Liver (tissue), 3 donors: Measurements from ENCODE around the gene PRKCSH.

Experiments used
- CTCF ChIP-seq: fragments of 150-350 bp; IDR thresholded peaks from 2 replicates; pipeline ENCODE4 v1.5.1; 2017; ENCODE audit warnings: improper control_type of control experiment, low read depth, low read length; ENCODE audit not compliant: missing input control
- GABPA ChIP-seq, 2 donors: IDR thresholded peaks in 1 of 2; conservative IDR thresholded peaks in 1 of 2; 2 replicates each; pipeline ENCODE4 v1.6.1; 2016; ENCODE audit warnings: antibody characterized with exemption in 2 of 2, mild to moderate bottlenecking in 1 of 2, moderate library complexity in 1 of 2
- RAD21 ChIP-seq, 2 donors: IDR thresholded peaks; 2 replicates each; pipeline ENCODE4 v1.6.1; 2016; ENCODE audit warnings: antibody characterized with exemption in 2 of 2, mild to moderate bottlenecking in 2 of 2
- RXRA ChIP-seq, 2 donors: IDR thresholded peaks; 2 replicates each; pipeline ENCODE4 v1.6.1; 2017 to 2018; ENCODE audit warnings: antibody characterized with exemption in 2 of 2, mild to moderate bottlenecking in 1 of 2
- TAF1 ChIP-seq: conservative IDR thresholded peaks from 2 replicates; pipeline ENCODE4 v1.6.1; 2016; ENCODE audit warnings: antibody characterized with exemption, mild to moderate bottlenecking
- YY1 ChIP-seq: IDR thresholded peaks from 2 replicates; pipeline ENCODE4 v1.6.1; 2016; ENCODE audit warnings: antibody characterized with exemption, mild to moderate bottlenecking
- TF ChIP-seq, protein P1 (sequence below): IDR thresholded peaks from 2 replicates; pipeline ENCODE4 v1.6.1; 2016; ENCODE audit warnings: antibody characterized with exemption
- donor health status: healthy.
- donor health status: healthy.

DNA sequence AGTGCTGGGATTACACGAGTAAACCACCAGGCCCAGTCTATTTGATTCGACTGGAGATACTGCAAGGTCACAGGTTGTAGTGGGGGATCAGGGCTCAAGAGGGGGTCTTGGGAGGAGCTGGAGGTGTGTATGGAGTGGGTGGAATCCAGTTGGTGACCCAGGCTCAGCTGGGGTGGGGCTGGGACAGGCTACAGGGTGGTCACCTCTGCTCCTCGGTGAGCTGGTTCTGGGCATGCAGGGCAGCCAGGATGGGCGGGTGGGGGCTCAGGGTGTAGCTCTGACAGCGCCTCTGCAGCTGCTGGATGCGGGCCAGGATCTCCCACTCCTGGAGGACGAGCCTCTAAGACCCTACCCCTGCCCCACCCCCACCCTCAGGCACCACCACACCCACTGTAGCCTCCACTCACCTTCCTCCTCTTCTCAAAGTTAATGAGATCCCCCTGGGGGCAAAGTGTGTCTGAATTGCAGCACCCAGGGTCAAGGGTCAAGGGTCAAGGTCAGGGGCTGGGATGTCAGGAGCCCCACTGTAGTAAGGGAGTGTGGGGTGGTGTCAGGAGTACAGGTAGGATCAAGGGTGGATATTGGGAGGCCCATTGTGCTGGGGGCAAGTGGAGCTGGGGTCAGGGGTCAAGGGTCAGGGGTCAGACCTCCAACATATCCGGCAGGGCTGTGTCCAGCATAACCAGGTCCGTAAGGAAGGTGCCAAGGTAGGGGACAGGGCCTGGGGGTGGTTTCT is 33.5 kb upstream of the PRKCSH start:
- TF ChIP-seq YY1: no peak
- TF ChIP-seq CTCF: no peak
- TF ChIP-seq RAD21 (IDR thresholded peaks at IDR 0.05): no peak
- TF ChIP-seq, protein P1, sequence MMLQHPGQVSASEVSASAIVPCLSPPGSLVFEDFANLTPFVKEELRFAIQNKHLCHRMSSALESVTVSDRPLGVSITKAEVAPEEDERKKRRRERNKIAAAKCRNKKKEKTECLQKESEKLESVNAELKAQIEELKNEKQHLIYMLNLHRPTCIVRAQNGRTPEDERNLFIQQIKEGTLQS: no peak
- no peak for TF ChIP-seq TAF1
- TF ChIP-seq GABPA (IDR thresholded peaks at IDR 0.05 in 1 of 2, conservative IDR thresholded peaks at IDR 0.05 in 1 of 2): no peak
- TF ChIP-seq RXRA (IDR thresholded peaks at IDR 0.05): no peak
